GM13977 (cell line): Measurements from ENCODE around the gene UNC45A.

Source experiments
- DNase-seq: peaks from one replicate; pipeline ENCODE4 v3.0.0; 2012; ENCODE audit warnings: low spot score
- CTCF ChIP-seq: IDR thresholded peaks from 2 replicates; pipeline ENCODE4 v1.5.1; 2012; ENCODE audit warnings: mild to moderate bottlenecking, control low read depth; ENCODE audit not compliant: insufficient read depth; ENCODE audit errors: extremely low read depth, missing control alignments
- in situ Hi-C: fragments of 300-500 bp; cut with MboI; formaldehyde crosslinking; loops from one replicate; pipeline ENCODE4 v1.12.0; 2022; ENCODE audit warnings: low sequenced_read_pairs, low pct_unique_long_range_greater_than_20kb, mixed read lengths, inconsistent platforms; ENCODE audit not compliant: unreplicated experiment

The UNC45A gene

DNA sequence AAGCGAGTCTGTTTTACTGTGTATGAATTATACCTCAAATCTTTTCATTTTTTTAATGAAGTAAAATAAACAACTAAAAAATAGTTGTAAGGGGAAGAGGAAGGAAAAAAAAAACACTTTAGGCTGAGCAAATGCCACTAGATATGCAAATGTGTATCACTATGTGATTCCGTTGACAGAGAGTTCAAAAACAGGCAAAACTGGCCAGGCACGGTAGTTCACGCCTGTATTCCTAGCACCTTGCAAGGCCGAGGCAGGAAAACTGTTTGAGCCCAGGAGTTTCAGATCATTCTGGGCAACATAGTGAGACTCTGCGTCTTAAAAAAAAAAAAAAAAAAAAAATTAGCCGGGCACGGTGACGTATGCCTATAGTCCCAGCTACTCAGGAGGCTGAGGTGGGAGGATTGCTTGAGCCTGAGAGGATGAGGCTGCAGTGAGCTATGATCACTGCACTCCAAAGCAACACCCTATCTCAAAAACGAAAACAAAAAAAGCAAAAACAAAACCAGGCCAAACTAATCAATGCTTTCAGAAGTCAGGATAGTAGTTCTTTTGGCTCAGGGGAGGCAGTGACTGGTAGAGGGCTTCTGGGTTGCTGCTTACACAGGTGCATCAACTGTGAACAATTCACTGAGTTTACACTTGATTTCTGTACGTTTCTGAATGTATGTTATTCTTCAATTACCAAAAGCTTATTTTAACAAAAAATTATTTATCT lies 51.9 kb downstream of the UNC45A start:
- TF ChIP-seq CTCF = no peak
- in situ Hi-C loops = no loop called here
- peak; percentile 35 for DNase-seq

- no peak for DNase-seq
- no peak for TF ChIP-seq CTCF
- in situ Hi-C loops = no loop called here
Observed at GRCh38 chr15:90987561-90988141, 52.6 kb downstream of the UNC45A start.

DNA sequence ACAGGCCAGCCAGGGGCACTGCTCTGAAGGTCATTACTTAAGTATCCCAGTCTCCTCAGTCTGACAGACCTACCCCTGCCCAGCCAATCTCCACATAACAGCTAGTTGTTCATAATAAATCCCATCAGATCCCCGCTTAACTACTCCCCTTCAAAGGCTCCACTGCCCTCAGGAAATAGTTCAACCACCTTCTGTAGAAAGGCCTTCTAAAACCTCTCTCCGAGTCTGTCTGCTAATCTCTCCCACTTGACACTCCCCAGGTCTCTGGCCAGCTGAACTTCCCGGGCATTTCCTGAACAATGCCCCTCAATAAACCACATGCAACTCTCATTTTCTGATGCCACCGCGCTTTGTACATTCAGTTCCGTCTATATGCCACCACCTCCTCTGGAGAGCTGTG lies 53.2 kb downstream of the UNC45A start:
- DNase-seq = no peak
- no peak for TF ChIP-seq CTCF
- in situ Hi-C loops = no loop called here

DNA sequence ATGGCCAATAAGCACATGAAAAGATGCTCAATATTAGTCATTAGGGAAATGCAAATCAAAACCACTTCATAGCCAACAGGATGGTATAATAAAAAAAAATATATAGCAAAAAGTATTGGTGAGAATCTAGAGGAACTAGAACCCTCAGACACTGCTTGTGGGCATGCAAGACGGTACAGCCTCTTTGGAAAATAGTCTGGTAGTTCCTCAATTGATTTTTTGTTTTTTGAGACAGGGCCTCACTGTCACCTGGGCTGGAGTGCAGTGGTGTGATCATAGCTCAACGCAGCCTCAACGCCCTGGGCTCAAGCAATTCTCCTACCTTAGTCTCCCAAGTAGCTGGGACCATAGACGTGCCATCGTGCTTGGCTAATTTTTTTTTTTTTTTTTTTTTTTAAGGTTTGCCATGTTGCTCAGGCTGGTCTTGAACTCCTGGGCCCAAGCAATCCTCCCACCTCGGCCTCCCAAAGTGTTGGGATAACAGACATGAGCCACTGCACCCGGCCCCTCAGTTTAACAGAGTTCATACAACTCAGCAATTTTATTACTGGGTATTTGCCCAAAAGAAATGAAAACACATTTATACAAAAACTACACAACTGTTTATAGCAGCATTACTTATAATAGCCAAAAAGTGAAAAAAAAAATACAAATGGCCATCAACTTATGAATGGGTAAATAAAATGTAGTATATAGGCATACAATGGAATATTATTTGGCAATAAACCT lies 54.1 kb downstream of the UNC45A start:
- in situ Hi-C loops = no loop called here
- DNase-seq = no peak
- no peak for TF ChIP-seq CTCF

DNA sequence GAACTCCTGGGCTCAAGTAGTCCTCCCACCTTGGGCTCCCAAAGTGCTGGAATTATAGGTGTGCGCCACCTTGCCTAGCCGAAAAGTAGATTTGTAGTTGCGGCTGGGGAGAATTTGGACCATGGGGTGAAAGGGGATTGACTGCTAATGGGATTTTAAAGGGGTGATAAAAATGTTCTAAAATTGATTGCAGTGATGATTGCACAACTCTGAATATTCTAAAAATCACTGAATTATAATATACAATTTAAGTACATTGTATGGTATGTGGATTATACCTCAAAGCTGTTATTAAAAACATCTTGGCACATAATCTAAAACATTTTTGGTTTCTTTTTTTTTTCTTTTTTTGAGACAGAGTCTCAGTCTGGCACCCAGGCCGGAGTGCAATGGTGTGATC lies 55.4 kb downstream of the UNC45A start:
- in situ Hi-C loops = no loop called here
- no peak for DNase-seq
- TF ChIP-seq CTCF = no peak

DNA sequence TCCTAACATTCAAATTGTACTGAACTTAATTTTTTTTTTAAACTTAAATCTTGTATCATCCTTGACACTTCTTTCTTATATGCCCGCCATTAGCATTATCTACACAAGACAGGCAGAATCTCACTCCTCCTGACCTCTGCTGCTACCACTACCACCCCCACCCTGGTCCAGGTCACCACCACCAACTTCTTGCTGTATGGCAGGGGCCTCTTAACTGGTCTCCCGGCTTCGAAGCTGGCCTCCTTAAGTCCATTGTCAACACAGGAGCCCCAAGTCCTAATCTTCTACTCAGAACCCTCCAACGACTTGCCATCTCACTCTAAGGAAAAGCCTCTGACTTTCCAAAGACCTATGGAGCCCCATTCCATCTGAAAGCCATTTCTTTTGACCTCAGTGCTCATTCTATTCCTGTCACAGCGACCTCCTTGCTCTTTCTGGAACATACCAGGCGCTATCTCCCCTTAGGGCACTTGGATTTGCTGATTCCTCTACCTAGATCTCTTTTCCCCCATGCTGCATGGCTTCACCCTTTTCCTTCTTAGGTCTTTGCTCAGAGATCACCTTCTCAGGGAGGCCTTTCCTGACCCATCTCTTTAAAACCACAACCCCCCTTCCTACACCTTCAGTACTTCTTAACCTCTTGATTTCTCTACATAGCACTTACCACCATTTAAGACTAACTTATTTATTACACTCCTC lies 56.7 kb downstream of the UNC45A start:
- no peak for DNase-seq
- TF ChIP-seq CTCF = no peak
- in situ Hi-C loops = no loop called here
